Neural progenitor cell (in vitro differentiated cells): ENCODE measurements around the gene XPO1. TPM values are rescaled to one million over a fixed set of nuclear protein-coding genes. Genes with fewer than 3 reads are reported as not detected.

Experiments used
- DNase-seq: peaks from one replicate; pipeline ENCODE4 v3.0.0-alpha.2; 2016; ENCODE audit warnings: low spot score
- H2AFZ ChIP-seq: fragments of 200-600 bp; sonication (generic); replicated peaks from 2 replicates; pipeline ENCODE4 v1.6.1; 2016; ENCODE audit warnings: antibody characterized with exemption
- H3F3A ChIP-seq: fragments of 200-600 bp; sonication (generic); 2 replicates; pipeline ENCODE4 v1.6.1; 2016; ENCODE audit warnings: antibody characterized with exemption, low read depth
- H3K27ac ChIP-seq: fragments of 200-600 bp; sonication (generic); 2 replicates; pipeline ENCODE4 v1.5.1; 2016; ENCODE audit warnings: mild to moderate bottlenecking
- H3K27me3 ChIP-seq: fragments of 200-600 bp; sonication (generic); 2 replicates; pipeline ENCODE4 v1.6.1; 2016; ENCODE audit warnings: mild to moderate bottlenecking, moderate library complexity
- H3K36me3 ChIP-seq: fragments of 200-600 bp; sonication (generic); 2 replicates; pipeline ENCODE4 v1.5.1; 2016
- H3K4me1 ChIP-seq: fragments of 200-600 bp; sonication (generic); 2 replicates; pipeline ENCODE4 v1.6.1; 2016; ENCODE audit warnings: mixed run types
- H3K4me2 ChIP-seq: fragments of 200-600 bp; sonication (generic); 2 replicates; pipeline ENCODE4 v1.6.1; 2016
- H3K4me3 ChIP-seq: fragments of 200-600 bp; sonication (generic); 2 replicates; pipeline ENCODE4 v1.5.1; 2016
- H3K79me2 ChIP-seq: fragments of 200-600 bp; sonication (generic); 2 replicates; pipeline ENCODE4 v1.6.1; 2016; ENCODE audit warnings: low read depth
- H3K9ac ChIP-seq: fragments of 200-600 bp; sonication (generic); 2 replicates; pipeline ENCODE4 v1.6.1; 2016
- H3K9me3 ChIP-seq: fragments of 200-600 bp; sonication (generic); 2 replicates; pipeline ENCODE4 v1.5.1; 2016; ENCODE audit warnings: low read depth
- H4K20me1 ChIP-seq: fragments of 200-600 bp; sonication (generic); 2 replicates; pipeline ENCODE4 v1.6.1; 2016; ENCODE audit warnings: low read depth
- H3K27ac Mint-ChIP-seq: 3 replicates; pipeline ENCODE4 v1.8.0; 2021; ENCODE audit warnings: mixed read lengths
- H3K27me3 Mint-ChIP-seq: 2 replicates; pipeline ENCODE4 v1.8.0; 2022; ENCODE audit warnings: low read depth, mild to moderate bottlenecking, inconsistent platforms, moderate library complexity, mixed read lengths; ENCODE audit not compliant: insufficient read depth
- H3K36me3 Mint-ChIP-seq: 3 replicates; pipeline ENCODE4 v1.8.0; 2021; ENCODE audit warnings: mixed read lengths
- H3K4me1 Mint-ChIP-seq: 3 replicates; pipeline ENCODE4 v1.8.0; 2021; ENCODE audit warnings: mixed read lengths
- H3K4me3 Mint-ChIP-seq: 3 replicates; pipeline ENCODE4 v1.8.0; 2021; ENCODE audit warnings: mild to moderate bottlenecking, moderate library complexity, mixed read lengths
- H3K9me3 Mint-ChIP-seq: 3 replicates; pipeline ENCODE4 v1.8.0; 2020; ENCODE audit warnings: mixed read lengths
- CTCF ChIP-seq: fragments of 200-600 bp; sonication (generic); IDR thresholded peaks from 2 replicates; pipeline ENCODE4 v1.5.1; 2017; ENCODE audit warnings: antibody characterized with exemption, mild to moderate bottlenecking
- EZH2 ChIP-seq: fragments of 200-600 bp; sonication (generic); IDR thresholded peaks from 2 replicates; pipeline ENCODE4 v1.6.1; 2017; ENCODE audit warnings: antibody characterized with exemption, mild to moderate bottlenecking, moderate library complexity
- EZH2phosphoT487 ChIP-seq: fragments of 200-600 bp; sonication (generic); IDR thresholded peaks from 2 replicates; pipeline ENCODE4 v1.6.1; 2017; ENCODE audit warnings: antibody characterized with exemption
- total RNA-seq: library from RNA; depleted of rRNA; stranded (reverse); fragments of >200 nt; gene quantifications from 2 replicates; pipeline ENCODE4 v1.2.3, GENCODE V29; 2015; ENCODE audit warnings: low replicate concordance

The XPO1 gene
- total RNA-seq, 1 donor from 2014 or later = 681 TPM

GRCh38 chr2:61537277-61537949, 743 bp downstream of the XPO1 start:
- H3K4me3 ChIP-seq = peak overlapping the region; percentile 81
- peaks cover 10% of the 10 kb centered on the region for H3K36me3 Mint-ChIP-seq
- H3K4me1 ChIP-seq = peaks cover 19% of the 10 kb centered on the region
- peak overlapping the region; percentile 98 for H3K9ac ChIP-seq
- peaks cover 46% of the 10 kb centered on the region for H4K20me1 ChIP-seq
- H3K4me3 Mint-ChIP-seq = peak overlapping the region; percentile 99
- H2AFZ ChIP-seq = peak overlapping the region; percentile 3
- DNase-seq = peak; percentile 56
- H3F3A ChIP-seq = peaks cover 41% of the 10 kb centered on the region
- no peaks in the 10 kb centered on the region for H3K9me3 ChIP-seq
- H3K27me3 ChIP-seq = no peaks in the 10 kb centered on the region
- peaks cover 26% of the 10 kb centered on the region for H3K4me1 Mint-ChIP-seq
- H3K27ac Mint-ChIP-seq = peak overlapping the region; percentile 98
- peak overlapping the region; percentile 100 for H3K27ac ChIP-seq
- TF ChIP-seq CTCF (no peak), EZH2 (no peak), EZH2phosphoT487 (no peak)
- peaks cover 3% of the 10 kb centered on the region for H3K9me3 Mint-ChIP-seq
- peaks cover 7% of the 10 kb centered on the region for H3K27me3 Mint-ChIP-seq
- peaks cover 16% of the 10 kb centered on the region for H3K36me3 ChIP-seq
- H3K4me2 ChIP-seq = peak overlapping the region; percentile 96
- peaks cover 70% of the 10 kb centered on the region for H3K79me2 ChIP-seq

DNA sequence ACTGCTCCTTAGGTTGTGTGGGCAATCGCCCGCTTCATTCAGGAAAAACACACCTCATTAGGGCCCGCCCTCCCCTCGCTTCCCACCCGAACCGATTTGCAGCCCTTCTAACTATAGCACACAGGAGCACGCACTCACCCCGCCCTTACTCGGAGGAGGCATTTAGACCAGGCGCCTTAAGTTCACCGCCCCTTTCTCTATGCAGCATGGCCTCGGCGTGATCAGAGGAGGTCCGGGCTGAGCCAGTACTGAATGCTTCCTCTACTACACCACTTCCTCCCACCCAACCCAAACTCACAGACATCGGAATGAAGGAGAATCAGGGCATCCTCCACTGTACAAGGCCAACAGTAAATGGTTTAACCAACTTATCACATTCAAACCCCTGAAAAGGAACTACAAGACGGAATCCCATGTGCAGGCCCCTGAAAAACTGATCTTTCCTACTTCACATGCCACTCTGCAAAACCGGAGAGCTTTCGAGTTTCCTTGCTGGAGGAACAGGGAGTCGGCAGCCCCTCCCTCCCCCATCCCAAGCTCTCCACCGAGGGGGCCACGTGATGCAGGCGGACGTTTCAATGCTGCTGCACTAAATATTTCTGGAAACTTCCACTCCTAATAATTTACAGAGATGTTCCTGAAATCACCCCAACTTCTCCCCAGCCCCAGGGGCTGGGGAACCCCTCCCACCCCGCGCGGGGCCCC, 1.4 kb downstream of the XPO1 start:
- Histone ChIP-seq H3K79me2 (peaks cover 77% of the 10 kb centered on the region), H3K27ac (peak overlapping the region; percentile 100), H3K9ac (peak overlapping the region; percentile 98), H3F3A (peaks cover 41% of the 10 kb centered on the region), H3K9me3 (no peaks in the 10 kb centered on the region), H3K4me1 (peaks cover 21% of the 10 kb centered on the region), H3K4me2 (peak overlapping the region; percentile 96), H2AFZ (no peak overlapping the region), H3K4me3 (peak overlapping the region; percentile 81), H3K36me3 (peaks cover 18% of the 10 kb centered on the region), H3K27me3 (no peaks in the 10 kb centered on the region), H4K20me1 (peaks cover 53% of the 10 kb centered on the region)
- peaks cover 11% of the 10 kb centered on the region for H3K36me3 Mint-ChIP-seq
- peaks cover 3% of the 10 kb centered on the region for H3K9me3 Mint-ChIP-seq
- TF ChIP-seq EZH2 (no peak), CTCF (no peak), EZH2phosphoT487 (no peak)
- DNase-seq = peak; percentile 95
- H3K4me3 Mint-ChIP-seq = peak overlapping the region; percentile 99
- H3K4me1 Mint-ChIP-seq = peaks cover 26% of the 10 kb centered on the region
- peak overlapping the region; percentile 99 for H3K27ac Mint-ChIP-seq
- peaks cover 7% of the 10 kb centered on the region for H3K27me3 Mint-ChIP-seq

GRCh38 chr2:61536180-61536571, 2.0 kb downstream of the XPO1 start:
- Histone ChIP-seq H3K9me3 (no peaks in the 10 kb centered on the region), H3K27ac (peak overlapping the region; percentile 100), H3K79me2 (peaks cover 82% of the 10 kb centered on the region), H3K27me3 (no peaks in the 10 kb centered on the region), H3K36me3 (peaks cover 18% of the 10 kb centered on the region), H3K4me1 (peaks cover 26% of the 10 kb centered on the region), H3K4me3 (peak overlapping the region; percentile 81), H4K20me1 (peaks cover 58% of the 10 kb centered on the region), H3F3A (peaks cover 45% of the 10 kb centered on the region), H3K9ac (peak overlapping the region; percentile 98), H3K4me2 (peak overlapping the region; percentile 96), H2AFZ (no peak overlapping the region)
- Mint-ChIP-seq H3K27me3 (peaks cover 7% of the 10 kb centered on the region), H3K4me3 (peak overlapping the region; percentile 99), H3K36me3 (peaks cover 15% of the 10 kb centered on the region), H3K4me1 (peaks cover 30% of the 10 kb centered on the region), H3K9me3 (peaks cover 3% of the 10 kb centered on the region), H3K27ac (peak overlapping the region; percentile 99)
- TF ChIP-seq EZH2 (no peak), CTCF (no peak), EZH2phosphoT487 (no peak)
- no peak for DNase-seq
